Left lung (tissue), 10 donors: ENCODE results near the gene EPHB1. TPM values are rescaled to one million over a fixed set of nuclear protein-coding genes. Genes with fewer than 3 reads are reported as not detected.

Experiments
- ATAC-seq: fragments of 200-7000 bp; cut with Tn5 transposase; one replicate; pipeline ENCODE4 v1.9.1; 2020; ENCODE audit warnings: moderate library complexity
- DNase-seq, 4 donors: peaks; one replicate each; pipeline ENCODE4 v3.0.0-alpha.2; 2013 to 2020
- H3K27ac ChIP-seq, 2 donors: fragments of 200-600 bp; sonication (generic) in 1 of 2; one replicate each; pipeline versions ENCODE4 v1.5.0 to v1.8.0; 2020 to 2021
- H3K27me3 ChIP-seq, 2 donors: fragments of 200-600 bp; sonication (generic) in 1 of 2; one replicate each; pipeline versions ENCODE4 v1.5.0 to v1.8.0; 2020 to 2021
- H3K36me3 ChIP-seq, 2 donors: fragments of 200-600 bp; sonication (generic) in 1 of 2; one replicate each; pipeline versions ENCODE4 v1.5.0 to v1.8.0; 2020 to 2021
- H3K4me1 ChIP-seq, 2 donors: fragments of 200-600 bp; one replicate each; pipeline ENCODE4 v1.8.0; 2021
- H3K4me3 ChIP-seq, 2 donors: fragments of 200-600 bp; sonication (generic) in 1 of 2; one replicate each; pipeline versions ENCODE4 v1.5.0 to v1.8.0; 2020 to 2021; ENCODE audit warnings: mild to moderate bottlenecking in 1 of 2
- H3K9me3 ChIP-seq, 2 donors: fragments of 200-600 bp; sonication (generic) in 1 of 2; one replicate each; pipeline versions ENCODE4 v1.5.0 to v1.8.0; 2020 to 2021
- CTCF ChIP-seq, 2 donors: fragments of 200-600 bp; sonication (generic) in 1 of 2; IDR thresholded peaks; one replicate each; pipeline versions ENCODE4 v1.5.0 to v1.8.0; 2021; ENCODE audit warnings: antibody characterized with exemption in 2 of 2
- intact Hi-C, 2 donors: fragments of 100-400 bp; cut with DNase I; formaldehyde crosslinking; loops; one replicate each; pipeline versions ENCODE4 v1.11.2 to v1.14.2; 2022
- polyA plus RNA-seq, 6 donors: library from polyadenylated mRNA; unstranded; fragments of 120-200 nt; gene quantifications; one replicate each; pipeline ENCODE4 v1.2.1, GENCODE V29; 2013; ENCODE audit not compliant: insufficient read length in 6 of 6
- total RNA-seq, 2 donors: library from RNA; stranded (reverse); fragmentation: NEBNext Ultra II Directional; extraction: Animal tissue kit (Norgen Biotek cat#: 25700); gene quantifications; one replicate each; pipeline ENCODE4 v1.2.1, GENCODE V29; 2021
- donor health status: DM: no; HTN: yes; CAD: no.
- donor health status: DM: no; HTN: no; CAD: no.

EPHB1 gene
- total and polyA plus RNA-seq, 8 donors: 1.1 to 4.3 (median 2.7) TPM

GRCh38 chr3:134877788-134878187 lies 82.7 kb downstream of the EPHB1 start:
- TF ChIP-seq CTCF (IDR thresholded peaks at IDR 0.05): no peak
- H3K4me1 ChIP-seq: no peaks in the 10 kb centered on the region
- intact Hi-C loops: no loop called here
- no peak for ATAC-seq
- no peaks in the 10 kb centered on the region for H3K9me3 ChIP-seq
- H3K4me3 ChIP-seq: no peak overlapping the region
- DNase-seq: no peak
- no peak overlapping the region for H3K27ac ChIP-seq
- H3K36me3 ChIP-seq: no peaks in the 10 kb centered on the region
- H3K27me3 ChIP-seq: no peaks in the 10 kb centered on the region

- Histone ChIP-seq H3K4me1 (no peaks in the 10 kb centered on the region), H3K9me3 (no peaks in the 10 kb centered on the region), H3K36me3 (no peaks in the 10 kb centered on the region), H3K4me3 (no peak overlapping the region), H3K27ac (no peak overlapping the region), H3K27me3 (no peaks in the 10 kb centered on the region)
- intact Hi-C loops: no loop called here
- no peak for TF ChIP-seq CTCF (IDR thresholded peaks at IDR 0.05)
- DNase-seq (no peak), ATAC-seq (no peak)
These were observed 84.9 kb downstream of the EPHB1 start for GRCh38 chr3:134879990-134880389.

GRCh38 chr3:134880431-134880830 lies 85.4 kb downstream of the EPHB1 start:
- H3K4me1 ChIP-seq: no peaks in the 10 kb centered on the region
- no peaks in the 10 kb centered on the region for H3K9me3 ChIP-seq
- no peak for ATAC-seq
- no peak for TF ChIP-seq CTCF (IDR thresholded peaks at IDR 0.05)
- H3K27me3 ChIP-seq: no peaks in the 10 kb centered on the region
- DNase-seq: no peak
- no peak overlapping the region for H3K4me3 ChIP-seq
- H3K36me3 ChIP-seq: no peaks in the 10 kb centered on the region
- intact Hi-C loops: no loop called here
- H3K27ac ChIP-seq: no peak overlapping the region

- intact Hi-C loops: no loop called here
- H3K27me3 ChIP-seq: no peaks in the 10 kb centered on the region
These were observed 86.2 kb downstream of the EPHB1 start for GRCh38 chr3:134881305-134881704.

GRCh38 chr3:134883697-134884385 lies 88.8 kb downstream of the EPHB1 start:
- TF ChIP-seq CTCF (IDR thresholded peaks at IDR 0.05): no peak
- intact Hi-C loops: no loop called here
- no peaks in the 10 kb centered on the region for H3K9me3 ChIP-seq
- no peak for DNase-seq
- H3K27ac ChIP-seq: no peak overlapping the region
- no peaks in the 10 kb centered on the region for H3K36me3 ChIP-seq
- ATAC-seq: no peak
- H3K4me1 ChIP-seq: no peaks in the 10 kb centered on the region
- no peaks in the 10 kb centered on the region for H3K27me3 ChIP-seq
- no peak overlapping the region for H3K4me3 ChIP-seq

More at GRCh38 chr3:134881305-134881704, 86.2 kb downstream of the EPHB1 start:
- TF ChIP-seq CTCF (IDR thresholded peaks at IDR 0.05): no peak
- Histone ChIP-seq H3K4me1 (no peaks in the 10 kb centered on the region), H3K9me3 (no peaks in the 10 kb centered on the region), H3K27ac (no peak overlapping the region), H3K36me3 (no peaks in the 10 kb centered on the region), H3K4me3 (no peak overlapping the region)
- ATAC-seq (no peak), DNase-seq (no peak)
